Activated CD8-positive, alpha-beta memory T cell treated with anti-CD3 and anti-CD28 coated beads for 36 hours (primary cell): ENCODE results near the gene MORC1. TPM values are rescaled to one million over a fixed set of nuclear protein-coding genes. Genes with fewer than 3 reads are reported as not detected.

Source experiments
- CTCF ChIA-PET: fragments of 350-600 bp; sonication (Branson Sonifier 250); formaldehyde crosslinking; loops from one replicate; lab custom pipeline; 2021; ENCODE audit warnings: antibody characterized with exemption; lab: Charles Lee
- POLR2A ChIA-PET: fragments of 350-600 bp; sonication (Branson Sonifier 250); formaldehyde crosslinking; loops from one replicate; lab custom pipeline; 2021; ENCODE audit warnings: antibody characterized with exemption; lab: Charles Lee
- total RNA-seq, 2 experiments: library from RNA; stranded (reverse); gene quantifications; one replicate each; pipeline ENCODE4 v1.2.3, GENCODE V29; 2021

MORC1 gene
- total RNA-seq, 2 experiments from 2014 or later: not detected

DNA sequence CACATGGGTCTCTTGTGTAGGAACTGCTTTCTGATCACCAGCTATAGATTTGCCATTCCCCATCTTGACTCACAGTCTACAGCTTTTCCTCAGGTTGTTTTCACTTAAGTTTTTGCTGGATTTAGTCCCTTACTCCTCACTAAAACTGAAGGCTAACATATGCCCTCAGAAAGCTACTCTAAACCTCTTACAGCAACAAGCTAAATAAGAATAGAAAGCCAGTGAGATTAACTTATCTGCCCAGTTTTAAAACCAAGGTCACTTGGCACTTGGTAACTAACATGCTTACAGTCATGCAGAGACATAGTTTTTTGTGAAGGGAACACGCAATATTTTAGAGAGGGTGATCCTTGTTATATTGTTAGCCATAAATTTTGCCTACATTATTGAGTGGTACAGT, 164.2 kb downstream of the MORC1 start, which contains the start of gene GUCA1C:
Gene GUCA1C (minus strand): TSS at position 180 of the 400 bp plus-strand sequence. CDS start 117 bp downstream, at position 63.
- ChIA-PET CTCF (no interaction called here), POLR2A (no interaction called here)

DNA sequence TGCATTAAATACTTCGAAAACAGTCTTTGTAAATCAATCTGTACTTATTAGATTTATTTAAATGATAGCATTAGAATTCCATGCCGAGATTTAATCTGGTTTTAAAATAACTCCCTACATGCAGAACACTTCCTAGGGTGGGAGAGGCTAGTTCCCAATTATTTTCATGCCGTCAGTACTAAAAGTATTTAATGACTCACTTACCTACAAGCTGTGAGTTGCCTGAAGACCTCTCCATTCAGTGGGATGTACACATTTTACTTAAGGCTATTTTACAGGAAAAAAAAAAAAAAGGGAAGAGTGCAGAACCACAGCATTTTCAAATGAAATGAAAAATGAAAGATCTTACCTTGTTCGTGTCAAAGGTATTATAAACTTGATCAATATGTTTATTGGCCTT, 164.7 kb downstream of the MORC1 start:
- POLR2A ChIA-PET: no interaction called here
- CTCF ChIA-PET: no interaction called here

DNA sequence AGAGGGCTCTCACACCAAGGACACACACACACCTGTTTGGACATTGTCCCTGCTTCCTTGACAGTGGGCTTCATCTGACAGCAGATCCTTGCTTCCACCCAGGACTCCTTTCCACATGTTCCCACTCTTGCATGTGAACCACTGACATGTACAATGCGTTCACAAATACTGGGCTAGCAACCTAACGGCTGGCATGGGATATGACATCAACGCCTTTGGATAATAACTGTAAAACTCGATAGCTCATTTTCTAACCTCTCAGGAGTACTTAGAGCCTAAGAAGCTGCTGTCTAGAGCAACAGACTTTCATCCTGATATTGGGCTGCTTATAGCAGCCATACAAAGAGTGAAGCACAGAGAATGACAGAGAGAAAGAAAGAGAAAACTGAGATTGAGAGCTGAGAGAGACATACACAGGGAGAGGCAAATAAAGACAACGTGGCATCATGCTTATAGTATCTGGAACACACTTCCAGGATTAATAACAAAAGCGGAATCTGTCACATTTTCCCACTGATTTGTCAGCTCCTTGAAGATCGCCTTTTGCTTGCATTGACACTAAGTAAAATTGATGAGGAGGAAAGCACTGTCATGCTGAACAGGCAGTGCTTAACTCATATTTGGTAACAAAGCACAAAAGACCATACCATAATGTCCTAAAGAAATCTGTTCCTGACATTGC, 166.0 kb downstream of the MORC1 start:
- POLR2A ChIA-PET: no interaction called here
- CTCF ChIA-PET: interaction anchor here (0.9 kb wide), 1 partner anchor 37 kb away, joined by 3 read pairs; no protein-coding TSS in a partner anchor

DNA sequence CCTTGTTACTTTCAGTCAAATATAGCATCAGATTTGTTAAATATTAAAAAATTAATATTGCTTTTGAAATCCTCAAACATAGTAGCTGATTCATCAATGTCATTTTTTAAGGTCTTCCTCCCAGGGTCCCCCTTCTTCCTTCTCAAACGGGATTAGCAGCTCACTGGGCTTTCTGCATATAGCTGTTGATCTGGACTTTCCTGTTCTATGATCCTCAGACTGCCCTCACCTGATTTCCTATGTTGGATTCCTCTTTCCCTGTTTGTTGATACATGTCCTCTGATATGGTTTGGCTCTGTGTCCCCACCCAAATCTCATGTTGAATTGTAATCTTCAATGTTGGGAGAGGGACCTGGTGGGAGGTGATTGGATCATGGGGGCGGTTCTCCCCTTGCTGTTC, 170.1 kb downstream of the MORC1 start:
- POLR2A ChIA-PET: interaction anchor here (0.6 kb wide), 1 partner anchor 328 kb away, joined by 3 read pairs; no protein-coding TSS in a partner anchor
- CTCF ChIA-PET: no interaction called here

DNA sequence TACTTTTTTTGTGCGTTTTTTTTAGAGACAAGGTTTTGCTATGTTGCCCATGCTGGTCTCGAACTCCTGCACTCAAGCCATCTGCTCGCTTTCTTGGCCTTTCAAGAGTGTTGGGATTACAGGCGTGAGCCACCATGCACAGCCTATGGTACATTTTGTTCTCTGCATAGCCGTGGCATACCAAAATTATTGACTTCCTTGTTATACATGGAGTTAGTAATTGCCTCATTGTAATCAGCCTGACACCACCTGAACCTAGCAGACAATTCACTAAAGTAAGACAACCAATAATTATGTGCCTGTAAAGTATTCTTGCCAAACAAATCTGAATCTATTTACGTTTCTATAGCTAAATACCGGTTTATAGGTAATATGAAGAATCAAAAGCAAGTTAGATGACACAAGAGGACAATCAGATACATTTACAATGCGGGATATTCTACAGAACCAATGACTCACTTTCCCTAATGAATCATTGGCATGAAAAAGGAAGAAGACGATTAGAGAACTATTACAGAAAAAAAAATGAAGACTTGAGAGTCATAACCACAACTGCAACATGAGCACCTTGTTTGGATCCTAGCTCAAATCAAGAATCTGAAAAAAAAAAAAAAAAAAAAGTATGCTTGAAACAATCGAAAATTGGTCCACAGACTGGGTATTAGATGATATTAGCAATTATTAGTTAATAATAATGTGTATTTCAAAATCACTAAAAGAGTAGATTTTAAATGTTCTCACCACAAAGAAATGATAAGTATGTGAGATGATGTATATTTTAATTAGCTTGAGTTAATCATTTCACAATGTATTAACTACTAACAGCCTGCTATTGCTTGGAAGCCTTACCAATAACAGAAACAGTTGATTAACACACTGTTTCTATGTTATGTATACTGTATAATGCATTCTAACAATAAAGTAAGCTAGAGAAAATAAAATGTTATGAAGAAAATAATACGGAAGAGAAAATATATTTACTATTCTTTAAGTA, 171.3 kb downstream of the MORC1 start:
- ChIA-PET CTCF (interaction anchor here (0.6 kb wide), 1 partner anchor 242 kb away, joined by 3 read pairs; no protein-coding TSS in a partner anchor), POLR2A (no interaction called here)

DNA sequence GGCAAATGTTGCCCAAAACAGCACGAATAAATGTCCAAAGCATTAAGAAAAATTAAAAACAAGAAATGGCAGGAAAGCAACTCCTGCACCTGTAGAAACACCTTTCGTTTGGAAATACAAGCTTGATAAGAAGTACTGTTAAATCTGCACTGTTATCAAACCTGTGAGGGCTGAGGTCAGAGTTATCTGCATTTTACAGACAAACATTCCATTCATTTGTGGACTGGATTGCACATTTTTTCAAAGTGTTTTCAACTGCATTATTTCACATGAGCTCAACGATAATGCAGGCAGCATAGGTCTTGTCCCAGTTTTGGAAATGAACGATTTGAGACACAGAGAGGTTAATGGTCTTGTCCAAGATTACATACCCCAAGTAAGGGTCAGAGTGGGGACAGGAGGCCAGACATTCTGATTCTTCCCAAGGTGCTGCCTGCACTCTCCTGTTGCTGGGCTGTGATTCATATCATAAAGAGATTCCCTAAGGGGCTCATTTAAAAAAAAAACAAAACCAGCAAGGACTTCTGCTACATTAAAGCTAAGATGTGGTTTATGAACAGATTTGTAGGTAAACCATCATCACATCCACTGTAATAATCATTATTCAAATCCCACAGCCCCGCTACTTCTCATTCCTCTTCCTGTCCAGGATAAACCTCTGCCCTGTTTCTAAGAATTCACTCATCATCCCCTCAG, 177.2 kb downstream of the MORC1 start:
- POLR2A ChIA-PET: no interaction called here
- CTCF ChIA-PET: no interaction called here

DNA sequence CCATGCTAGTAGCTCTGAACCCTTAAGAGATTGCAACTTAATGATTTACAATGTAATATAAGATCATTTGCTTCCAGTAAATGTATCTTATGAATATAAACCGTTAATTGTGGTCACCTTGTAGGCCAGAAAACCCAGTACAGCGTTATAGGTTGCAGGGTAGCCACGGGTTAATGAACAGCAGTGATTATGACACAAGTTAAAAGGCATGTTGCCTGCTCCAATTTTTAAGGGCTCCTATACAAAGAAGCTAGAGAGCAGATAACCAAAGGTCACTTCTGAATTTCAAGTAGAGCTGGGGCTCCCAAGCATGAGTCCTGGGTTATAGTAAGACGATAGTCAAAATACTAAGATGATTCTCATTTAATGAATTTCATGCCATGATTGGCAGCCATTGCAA, 177.8 kb downstream of the MORC1 start:
- ChIA-PET CTCF (no interaction called here), POLR2A (no interaction called here)

DNA sequence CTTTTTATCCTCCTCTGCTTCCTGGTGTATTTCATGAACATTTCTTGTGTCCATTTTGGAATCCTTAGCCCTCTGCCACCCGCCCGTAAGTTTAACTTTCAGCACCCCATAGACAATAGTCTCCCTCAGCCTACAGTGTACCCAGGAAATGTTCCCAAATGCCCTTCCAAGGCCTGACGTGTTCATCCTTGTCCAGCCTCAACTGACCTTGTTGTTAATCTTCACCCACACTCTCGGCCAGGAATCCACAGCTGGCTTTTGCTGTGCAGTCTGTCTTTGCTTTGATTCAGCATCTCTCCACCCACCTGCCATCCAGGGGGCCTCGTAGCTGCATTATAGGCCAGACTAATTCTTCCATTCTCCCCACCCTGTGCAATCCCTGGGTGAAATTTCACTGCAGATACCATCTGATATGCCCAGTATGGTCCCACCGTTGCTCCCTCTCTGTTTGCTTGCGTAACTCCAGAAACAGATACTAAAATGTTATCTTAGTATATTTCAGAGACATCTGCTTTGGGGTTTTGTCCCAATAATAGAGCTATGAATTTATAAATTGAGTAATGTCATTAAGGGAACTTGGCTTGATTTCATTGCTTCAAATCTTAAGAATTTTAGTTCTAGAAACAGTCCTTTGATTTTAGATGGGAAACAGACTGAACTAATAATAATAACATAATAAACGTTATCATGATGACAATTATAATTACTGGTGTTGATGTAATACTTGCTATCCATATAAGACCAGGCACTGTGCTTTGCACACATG, 180.8 kb downstream of the MORC1 start:
- ChIA-PET POLR2A (no interaction called here), CTCF (no interaction called here)

DNA sequence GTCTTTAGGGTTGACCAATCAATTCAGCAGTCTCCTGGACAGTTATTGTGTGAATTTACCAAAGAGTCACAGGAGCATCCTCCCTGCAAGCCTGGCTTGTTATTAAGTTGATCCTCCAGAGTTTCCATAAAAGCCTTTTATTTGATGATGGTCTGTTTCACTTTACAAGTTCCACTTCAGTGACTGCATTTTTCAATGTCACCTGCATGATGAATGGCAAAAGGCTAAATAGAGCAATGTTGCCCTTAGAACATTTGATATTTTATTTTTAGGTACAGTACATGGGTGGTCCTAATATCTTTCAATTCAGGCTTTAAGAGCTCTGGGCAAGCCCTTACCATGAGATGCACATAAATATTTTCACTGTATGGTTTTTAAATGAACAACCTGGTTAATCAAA, 186.9 kb downstream of the MORC1 start:
- ChIA-PET CTCF (no interaction called here), POLR2A (no interaction called here)

DNA sequence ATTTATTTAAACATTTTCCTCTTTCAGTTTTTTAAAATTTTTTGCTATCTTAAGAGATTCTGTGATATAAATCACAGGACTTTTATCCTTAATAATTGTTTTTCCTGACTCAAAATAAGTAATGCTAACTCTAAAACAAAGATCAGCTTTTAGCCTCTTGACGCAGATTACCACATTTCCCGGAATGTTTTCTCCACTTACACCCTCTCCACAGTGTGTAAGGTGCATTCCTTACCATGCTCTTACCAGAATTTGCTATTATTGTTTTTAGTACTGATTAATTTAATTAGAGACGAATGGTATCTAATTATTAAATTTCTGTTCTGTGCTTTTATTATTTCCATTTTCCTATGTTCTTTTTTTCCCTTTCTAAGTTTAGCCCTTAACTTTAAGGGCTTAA, 199.1 kb downstream of the MORC1 start:
- CTCF ChIA-PET: no interaction called here
- POLR2A ChIA-PET: interaction anchor here (0.7 kb wide), 1 partner anchor 187 kb away, joined by 3 read pairs; no protein-coding TSS in a partner anchor

DNA sequence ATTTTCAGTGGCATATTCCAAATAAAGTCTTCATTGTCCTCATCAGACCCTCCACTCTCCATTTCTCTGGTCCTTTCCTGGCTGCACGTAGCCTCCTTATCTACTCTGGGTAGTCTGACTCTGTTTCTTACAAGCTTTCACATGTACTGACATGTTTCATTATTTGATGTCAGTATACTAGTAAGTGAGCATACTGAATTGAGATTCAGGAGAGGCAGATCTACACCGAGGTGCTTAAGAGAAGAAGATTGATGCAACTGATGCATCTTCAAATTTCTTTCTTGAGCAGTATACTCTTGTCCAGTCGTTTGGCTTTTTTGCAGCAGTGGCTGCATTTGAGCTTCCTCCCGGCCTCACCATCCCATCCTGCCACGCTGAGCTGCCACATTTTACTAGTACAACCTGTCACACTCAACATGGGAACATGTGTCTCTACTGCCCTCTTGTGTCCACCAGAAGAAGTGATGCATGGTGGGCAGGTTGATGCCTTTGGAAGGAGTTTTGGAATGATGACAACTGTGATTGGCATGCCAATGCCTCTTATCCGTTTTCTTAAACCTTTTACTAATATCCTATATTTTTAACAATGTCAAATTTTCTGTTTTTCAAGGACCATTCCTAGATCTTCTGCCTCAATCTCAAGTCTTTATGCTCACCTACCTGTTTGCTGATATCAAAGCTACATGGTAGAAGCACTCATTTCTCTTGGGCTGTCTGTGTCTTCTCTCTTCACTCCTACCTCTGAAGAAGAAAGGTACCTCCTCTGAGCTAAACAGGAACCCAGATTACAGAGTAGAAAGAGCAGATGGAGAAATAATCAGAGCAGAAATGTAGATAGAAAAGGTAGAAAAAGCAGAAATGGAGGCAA, 202.9 kb downstream of the MORC1 start:
- POLR2A ChIA-PET: no interaction called here
- CTCF ChIA-PET: interaction anchor here (0.8 to 4.0 kb wide), 13 partner anchors 9 to 360 kb away, joined by 3 to 23 read pairs (median 4); no protein-coding TSS in a partner anchor

DNA sequence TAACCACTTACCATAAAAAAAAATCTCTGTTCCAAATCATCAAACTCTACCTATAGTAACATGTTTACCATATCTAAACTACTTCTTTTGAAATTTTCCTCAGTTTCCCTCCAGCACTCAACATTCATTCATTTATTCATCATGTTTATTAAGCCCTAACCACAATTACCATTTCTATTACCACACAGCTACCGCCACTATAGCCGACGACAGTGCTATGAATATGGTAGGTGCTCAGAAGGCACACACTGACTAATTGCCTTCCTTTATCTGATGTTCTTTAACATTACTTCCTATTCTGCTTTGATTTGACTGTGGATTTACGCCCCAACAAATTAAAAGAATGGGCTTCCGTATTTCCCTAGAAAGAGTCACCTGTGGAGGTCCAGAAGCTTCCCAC, 208.1 kb downstream of the MORC1 start:
- ChIA-PET CTCF (no interaction called here), POLR2A (no interaction called here)

Other genes with a start within 250 kb of the MORC1 start
- not detected for gene GUCA1C, start 164.3 kb downstream of the MORC1 start, total RNA-seq
- not detected for gene C3orf85, start 18.6 kb upstream of the MORC1 start, total RNA-seq
- gene DPPA2, start 198.4 kb upstream of the MORC1 start, total RNA-seq: not detected
- gene DPPA4, start 219.4 kb upstream of the MORC1 start, total RNA-seq: under 1 TPM; 0.06 to 0.23 TPM